Immature natural killer cell (primary cell): Measurements from ENCODE around the gene MDH1. TPM values are rescaled to one million over a fixed set of nuclear protein-coding genes. Genes with fewer than 3 reads are reported as not detected.

Experiments used
- polyA plus RNA-seq, 3 donors: library from polyadenylated mRNA; unstranded; fragments of 300-500 nt; fragmentation: Illumina TruSeq; gene quantifications; one replicate each; pipeline ENCODE4 v1.2.3, GENCODE V29; 2021

MDH1 gene
- polyA plus RNA-seq, 3 donors from 2014 or later, result 223 to 320 (median 236) TPM

Other genes with a start within 250 kb of the MDH1 start
- gene WDPCP, start 486 bp upstream of the MDH1 start, polyA plus RNA-seq, result 1 to 10 TPM; 4.3 to 7.7 (median 5.6) TPM